HEK293 (cell line): ENCODE measurements around the gene PDSS1.

Source experiments
- CTCF ChIA-PET: fragments of 350-600 bp; formaldehyde crosslinking; extraction: SDS; loops from one replicate; lab custom pipeline; 2021; ENCODE audit warnings: antibody characterized with exemption; lab: Yijun Ruan, JAX
- POLR2A ChIA-PET: fragments of 300-600 bp; formaldehyde crosslinking; extraction: SDS; loops from one replicate; lab custom pipeline; 2020; ENCODE audit warnings: antibody characterized with exemption, inconsistent platforms; lab: Yijun Ruan, JAX
- H3K27ac ChIP-seq: fragments of 200-500 bp; sonication (Bioruptor generic); 2 replicates; pipeline ENCODE4 v1.5.1; 2014; ENCODE audit warnings: low read depth, low read length, control low read depth, inconsistent platforms; ENCODE audit errors: extremely low read depth
- H3K36me3 ChIP-seq, 2 experiments: fragments of 200-500 bp in 1 of 2; sonication (Bioruptor generic) in 1 of 2; 1 replicate in 1 of 2; 2 replicates in 1 of 2; pipeline ENCODE4 v1.5.1; 2014 to 2017; ENCODE audit warnings: inconsistent platforms in 2 of 2, low read length in 2 of 2; ENCODE audit not compliant: control insufficient read depth in 2 of 2, insufficient read depth in 1 of 2
- H3K4me1 ChIP-seq: fragments of 200-500 bp; sonication (Bioruptor generic); 2 replicates; pipeline ENCODE4 v1.5.1; 2014; ENCODE audit warnings: mild to moderate bottlenecking, low read length, inconsistent platforms; ENCODE audit not compliant: control insufficient read depth, insufficient read depth
- H3K4me3 ChIP-seq: 2 replicates; pipeline ENCODE4 v1.5.1; 2011; ENCODE audit warnings: low read depth, mild to moderate bottlenecking, control low read depth, low read length, moderate library complexity
- H3K9me3 ChIP-seq: fragments of 200-500 bp; sonication (Bioruptor generic); 2 replicates; pipeline ENCODE4 v1.5.1; 2014; ENCODE audit warnings: low read depth, low read length, inconsistent platforms; ENCODE audit not compliant: control insufficient read depth, insufficient read depth
- BCL11A ChIP-seq: fragments of 450-650 bp; formaldehyde crosslinking; IDR thresholded peaks from 2 replicates; pipeline ENCODE4 v1.5.1; 2016; ENCODE audit warnings: low read depth, missing biosample characterization, missing genetic modification characterization
- GLIS2 ChIP-seq: fragments of 450-650 bp; formaldehyde crosslinking; IDR thresholded peaks from 2 replicates; pipeline ENCODE4 v1.5.1; 2016; ENCODE audit warnings: missing biosample characterization, missing genetic modification characterization
- HOXD13 ChIP-seq: sonication (generic); formaldehyde crosslinking; IDR thresholded peaks from 2 replicates; pipeline ENCODE4 v1.8.0; 2022; ENCODE audit warnings: missing genetic modification reagents, borderline replicate concordance
- KLF1 ChIP-seq: fragments of 450-650 bp; formaldehyde crosslinking; IDR thresholded peaks from 2 replicates; pipeline ENCODE4 v1.5.1; 2016; ENCODE audit warnings: missing biosample characterization, missing genetic modification characterization
- KLF10 ChIP-seq: fragments of 450-650 bp; IDR thresholded peaks from 2 replicates; pipeline ENCODE4 v1.5.1; 2018; ENCODE audit warnings: missing biosample characterization, mild to moderate bottlenecking, missing genetic modification characterization
- SALL2 ChIP-seq: fragments of 450-650 bp; formaldehyde crosslinking; IDR thresholded peaks from 2 replicates; pipeline ENCODE4 v1.5.0; 2017; ENCODE audit warnings: missing biosample characterization, mild to moderate bottlenecking, missing genetic modification characterization, borderline replicate concordance
- SP3 ChIP-seq: fragments of 450-650 bp; formaldehyde crosslinking; IDR thresholded peaks from 2 replicates; pipeline ENCODE4 v1.5.1; 2016; ENCODE audit warnings: missing biosample characterization, missing genetic modification characterization
- YY1 ChIP-seq: fragments of 450-650 bp; formaldehyde crosslinking; IDR thresholded peaks from 2 replicates; pipeline ENCODE4 v1.5.1; 2018; ENCODE audit warnings: missing biosample characterization, missing genetic modification characterization
- ZBTB17 ChIP-seq: fragments of 450-650 bp; formaldehyde crosslinking; IDR thresholded peaks from 2 replicates; pipeline ENCODE4 v1.5.1; 2016; ENCODE audit warnings: missing biosample characterization, missing genetic modification characterization
- ZBTB44 ChIP-seq: fragments of 450-650 bp; IDR thresholded peaks from 2 replicates; pipeline ENCODE4 v1.5.1; 2018; ENCODE audit warnings: missing biosample characterization, mild to moderate bottlenecking, missing genetic modification characterization
- ZEB2 ChIP-seq: fragments of 450-650 bp; formaldehyde crosslinking; IDR thresholded peaks from 2 replicates; pipeline ENCODE4 v1.5.1; 2016; ENCODE audit warnings: missing biosample characterization, missing genetic modification characterization
- ZNF169 ChIP-seq: fragments of 450-650 bp; formaldehyde crosslinking; IDR thresholded peaks from 2 replicates; pipeline ENCODE4 v1.5.1; 2016; ENCODE audit warnings: missing biosample characterization, missing genetic modification characterization
- ZNF18 ChIP-seq: fragments of 450-650 bp; formaldehyde crosslinking; IDR thresholded peaks from 2 replicates; pipeline ENCODE4 v1.5.1; 2016; ENCODE audit warnings: missing biosample characterization, missing genetic modification characterization
- ZNF211 ChIP-seq: fragments of 450-650 bp; formaldehyde crosslinking; IDR thresholded peaks from 2 replicates; pipeline ENCODE4 v1.5.1; 2016; ENCODE audit warnings: low read depth, missing biosample characterization, missing genetic modification characterization
- ZNF248 ChIP-seq: fragments of 450-650 bp; formaldehyde crosslinking; IDR thresholded peaks from 2 replicates; pipeline ENCODE4 v1.5.1; 2017; ENCODE audit warnings: missing biosample characterization, missing genetic modification characterization
- ZNF26 ChIP-seq: fragments of 450-650 bp; formaldehyde crosslinking; IDR thresholded peaks from 2 replicates; pipeline ENCODE4 v1.5.1; 2016; ENCODE audit warnings: missing biosample characterization, missing genetic modification characterization
- ZNF366 ChIP-seq: fragments of 450-650 bp; formaldehyde crosslinking; conservative IDR thresholded peaks from 2 replicates; pipeline ENCODE4 v1.5.1; 2016; ENCODE audit warnings: missing biosample characterization, missing genetic modification characterization
- ZNF501 ChIP-seq: fragments of 450-650 bp; formaldehyde crosslinking; IDR thresholded peaks from 2 replicates; pipeline ENCODE4 v1.5.1; 2016; ENCODE audit warnings: missing biosample characterization, missing genetic modification characterization
- ZNF549 ChIP-seq: fragments of 450-650 bp; IDR thresholded peaks from 2 replicates; pipeline ENCODE4 v1.5.1; 2018; ENCODE audit warnings: missing biosample characterization, missing genetic modification characterization, mild to moderate bottlenecking, inconsistent platforms, moderate library complexity
- ZNF560 ChIP-seq: fragments of 450-650 bp; formaldehyde crosslinking; IDR thresholded peaks from 2 replicates; pipeline ENCODE4 v1.5.1; 2017; ENCODE audit warnings: missing biosample characterization, missing genetic modification characterization, borderline replicate concordance
- ZNF571 ChIP-seq: fragments of 450-650 bp; formaldehyde crosslinking; IDR thresholded peaks from 2 replicates; pipeline ENCODE4 v1.5.0; 2017; ENCODE audit warnings: missing biosample characterization, missing genetic modification characterization
- ZNF626 ChIP-seq: fragments of 450-650 bp; sonication (Bioruptor Pico); formaldehyde crosslinking; IDR thresholded peaks from 2 replicates; pipeline ENCODE4 v1.5.1; 2018; ENCODE audit warnings: missing biosample characterization, missing genetic modification characterization, inconsistent platforms
- ZNF670 ChIP-seq: fragments of 450-650 bp; formaldehyde crosslinking; IDR thresholded peaks from 2 replicates; pipeline ENCODE4 v1.5.1; 2016; ENCODE audit warnings: missing biosample characterization, missing genetic modification characterization, low read depth
- ZNF677 ChIP-seq: fragments of 450-650 bp; IDR thresholded peaks from 2 replicates; pipeline ENCODE4 v1.5.0; 2018; ENCODE audit warnings: missing biosample characterization, mild to moderate bottlenecking, missing genetic modification characterization, moderate library complexity
- ZNF768 ChIP-seq: fragments of 450-650 bp; formaldehyde crosslinking; IDR thresholded peaks from 2 replicates; pipeline ENCODE4 v1.5.1; 2018; ENCODE audit warnings: missing biosample characterization, mild to moderate bottlenecking, missing genetic modification characterization
- ZNF843 ChIP-seq: fragments of 450-650 bp; formaldehyde crosslinking; IDR thresholded peaks from 2 replicates; pipeline ENCODE4 v1.5.1; 2016; ENCODE audit warnings: missing biosample characterization, missing genetic modification characterization
- TF ChIP-seq, protein P1 (sequence below): fragments of 450-650 bp; IDR thresholded peaks from 2 replicates; pipeline ENCODE4 v1.5.1; 2018; ENCODE audit warnings: missing biosample characterization, missing genetic modification characterization

Gene PDSS1

DNA sequence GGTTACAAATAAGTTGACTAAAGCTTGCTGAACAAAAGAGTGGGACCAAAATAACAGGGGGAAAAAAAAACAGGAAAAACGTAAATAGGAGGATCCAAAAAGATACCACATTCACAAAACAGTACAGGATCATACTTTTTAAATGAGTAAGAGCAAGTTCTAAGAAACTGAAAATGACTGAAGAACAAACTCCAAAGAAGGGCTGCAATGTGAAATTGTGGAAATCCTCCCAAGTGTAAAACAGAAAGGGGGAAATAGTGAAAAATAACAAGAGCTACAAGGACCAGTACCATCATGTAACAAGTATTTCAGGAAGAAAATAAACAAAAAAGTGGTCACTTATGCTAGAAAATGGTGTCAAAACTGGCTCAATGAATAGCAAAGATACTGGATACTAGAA is 46.3 kb downstream of the PDSS1 start (continued):
- no peak for TF ChIP-seq ZNF18 (tag by site-specific recombination)
- no peak for TF ChIP-seq KLF1
- TF ChIP-seq SALL2 (tag by site-specific recombination), result no peak

GRCh38 chr10:26746061-26746460 is 48.6 kb downstream of the PDSS1 start:
- ChIA-PET CTCF (interaction anchor here (0.6 to 1.0 kb wide), 3 partner anchors 9 to 1548 kb away, joined by 3 to 6 read pairs (median 3); no protein-coding TSS in a partner anchor), POLR2A (no interaction called here)
- Histone ChIP-seq H3K4me1 (no peaks in the 10 kb centered on the region), H3K27ac (no peak overlapping the region), H3K9me3 (no peaks in the 10 kb centered on the region), H3K36me3 (peaks cover 28 to 73% of the 10 kb centered on the region in 2 experiments), H3K4me3 (no peak overlapping the region)
- TF ChIP-seq ZEB2 (tag by site-specific recombination) (no peak), ZNF768 (tag by site-specific recombination) (no peak), ZBTB44 (tag by site-specific recombination) (no peak), YY1 (no peak), ZNF571 (tag by site-specific recombination) (no peak)

DNA sequence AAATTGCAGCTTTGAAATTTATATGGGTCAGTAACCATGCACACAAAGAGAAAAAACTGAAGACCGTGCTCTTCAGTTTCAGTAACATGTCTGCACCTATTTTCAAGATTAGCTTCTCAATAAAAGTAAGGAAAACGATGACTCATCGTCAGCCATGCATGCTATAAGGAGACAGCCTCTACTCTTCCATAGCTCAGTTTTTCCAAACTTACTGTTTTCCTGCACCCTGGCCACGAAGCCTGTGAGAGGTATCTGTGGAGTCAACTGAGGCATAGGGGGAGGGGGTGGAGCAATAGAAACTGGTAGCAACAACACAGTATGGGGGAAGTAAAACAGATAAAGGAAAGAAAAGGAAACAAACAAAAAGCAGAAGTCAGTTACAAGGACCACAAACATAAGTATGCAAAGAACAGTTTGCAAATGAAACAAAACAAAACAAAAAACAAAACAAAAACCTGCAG is 58.0 kb downstream of the PDSS1 start:
- ChIA-PET CTCF (interaction anchor here (1.3 to 4.3 kb wide), 2 partner anchors 10 to 29 kb away, joined by 3 to 18 read pairs; no protein-coding TSS in a partner anchor), POLR2A (no interaction called here)
- peaks cover 0 to 2% of the 10 kb centered on the region in 2 experiments; a peak in 1 of 3 replicates for H3K36me3 ChIP-seq
- H3K27ac ChIP-seq, result no peak overlapping the region
- no peaks in the 10 kb centered on the region for H3K9me3 ChIP-seq
- H3K4me3 ChIP-seq, result no peak overlapping the region
- 0 out of 2 replicates have a peak, but pooled peaks cover 3% of the 10 kb centered on the region for H3K4me1 ChIP-seq
- TF ChIP-seq ZNF560 (tag by site-specific recombination) (no peak), ZNF26 (tag by site-specific recombination) (no peak), ZBTB17 (tag by site-specific recombination) (peak; percentile 40; the same call in 1 of the 2 replicates), ZNF626 (tag by site-specific recombination) (no peak), KLF10 (tag by site-specific recombination) (no peak), ZEB2 (tag by site-specific recombination) (0 out of 2 replicates have a peak, but pooled peaks have one; percentile 47), ZNF670 (no peak), GLIS2 (no peak), ZNF169 (tag by site-specific recombination) (no peak), ZNF248 (tag by site-specific recombination) (no peak), ZNF677 (no peak), BCL11A (no peak), ZNF549 (tag by site-specific recombination) (peak; percentile 95), ZNF211 (tag by site-specific recombination) (no peak), SP3 (0 out of 2 replicates have a peak, but pooled peaks have one; percentile 14), ZNF843 (tag by site-specific recombination) (no peak), ZNF366 (tag by site-specific recombination) (0 out of 2 replicates have a peak, but pooled peaks have one; percentile 40), HOXD13 (CRISPR knock-in tag) (no peak), ZNF501 (0 out of 2 replicates have a peak, but pooled peaks have one; percentile 23)
- TF ChIP-seq, protein P1, sequence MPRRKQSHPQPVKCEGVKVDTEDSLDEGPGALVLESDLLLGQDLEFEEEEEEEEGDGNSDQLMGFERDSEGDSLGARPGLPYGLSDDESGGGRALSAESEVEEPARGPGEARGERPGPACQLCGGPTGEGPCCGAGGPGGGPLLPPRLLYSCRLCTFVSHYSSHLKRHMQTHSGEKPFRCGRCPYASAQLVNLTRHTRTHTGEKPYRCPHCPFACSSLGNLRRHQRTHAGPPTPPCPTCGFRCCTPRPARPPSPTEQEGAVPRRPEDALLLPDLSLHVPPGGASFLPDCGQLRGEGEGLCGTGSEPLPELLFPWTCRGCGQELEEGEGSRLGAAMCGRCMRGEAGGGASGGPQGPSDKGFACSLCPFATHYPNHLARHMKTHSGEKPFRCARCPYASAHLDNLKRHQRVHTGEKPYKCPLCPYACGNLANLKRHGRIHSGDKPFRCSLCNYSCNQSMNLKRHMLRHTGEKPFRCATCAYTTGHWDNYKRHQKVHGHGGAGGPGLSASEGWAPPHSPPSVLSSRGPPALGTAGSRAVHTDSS (tag by site-specific recombination), result no peak
